K562 (cell line): ENCODE data around the gene NR1I3. TPM values are rescaled to one million over a fixed set of nuclear protein-coding genes. Genes with fewer than 3 reads are reported as not detected.

ENCODE experiments used
- BCL6 ChIP-seq: fragments of 250-450 bp; sonication (Bioruptor Pico); IDR thresholded peaks from 2 replicates; pipeline ENCODE4 v1.4.0; 2020
- CHD1 ChIP-seq: fragments of 200-600 bp; sonication (generic); IDR thresholded peaks from one replicate; pipeline ENCODE4 v1.6.1; 2012; ENCODE audit warnings: mild to moderate bottlenecking, moderate library complexity, low read length, inconsistent platforms
- DIDO1 ChIP-seq: fragments of 450-650 bp; IDR thresholded peaks from 2 replicates; pipeline ENCODE4 v1.6.1; 2016; ENCODE audit warnings: low read depth, missing biosample characterization, missing genetic modification characterization
- FOXP4 ChIP-seq: sonication (generic); formaldehyde crosslinking; IDR thresholded peaks from 2 replicates; pipeline ENCODE4 v1.8.0; 2022; ENCODE audit warnings: mild to moderate bottlenecking, missing genetic modification reagents, borderline replicate concordance
- HCFC1 ChIP-seq: IDR thresholded peaks from 2 replicates; pipeline ENCODE4 v1.6.1; 2012; ENCODE audit warnings: low read depth, low read length, improper control_type of control experiment
- MCM7 ChIP-seq, 2 experiments: fragments of 450-650 bp; IDR thresholded peaks; 2 replicates each; pipeline ENCODE4 v1.6.1; 2016 to 2018
- NFRKB ChIP-seq: fragments of 450-650 bp; IDR thresholded peaks from 2 replicates; pipeline ENCODE4 v1.6.1; 2016; ENCODE audit warnings: low read depth
- NR4A1 ChIP-seq, 2 experiments: fragments of 250-450 bp in 1 of 2; fragments of 450-650 bp in 1 of 2; sonication (Bioruptor Pico) in 1 of 2; IDR thresholded peaks; 2 replicates each; pipeline versions ENCODE4 v1.4.0 to v1.6.1; 2016 to 2020; ENCODE audit warnings: mild to moderate bottlenecking in 2 of 2, missing compliant biosample characterization in 1 of 2, missing genetic modification characterization in 1 of 2, moderate library complexity in 1 of 2
- TBP ChIP-seq: optimal IDR thresholded peaks from 2 replicates; pipeline ENCODE3; 2011; ENCODE audit warnings: low read depth, low read length, improper control_type of control experiment
- THRB ChIP-seq: fragments of 450-650 bp; formaldehyde crosslinking; conservative IDR thresholded peaks from 2 replicates; pipeline ENCODE4 v1.4.0; 2022; ENCODE audit warnings: mild to moderate bottlenecking, missing genetic modification characterization
- ZBTB40 ChIP-seq, 2 experiments: fragments of 450-650 bp in 1 of 2; sonication (generic) in 1 of 2; formaldehyde crosslinking in 1 of 2; IDR thresholded peaks; 2 replicates each; pipeline versions ENCODE4 v1.7.1 to v1.9.0; 2016 to 2022; ENCODE audit warnings: inconsistent platforms in 1 of 2, mild to moderate bottlenecking in 1 of 2, missing genetic modification reagents in 1 of 2
- ZNF511 ChIP-seq: sonication (generic); formaldehyde crosslinking; IDR thresholded peaks from 2 replicates; pipeline ENCODE4 v1.8.0; 2022; ENCODE audit warnings: mild to moderate bottlenecking, missing genetic modification reagents
- ZNF57 ChIP-seq: fragments of 450-650 bp; formaldehyde crosslinking; IDR thresholded peaks from 2 replicates; pipeline ENCODE4 v1.4.0; 2020; ENCODE audit warnings: mild to moderate bottlenecking, moderate library complexity
- polyA plus RNA-seq, 8 experiments: library from polyadenylated mRNA; depleted of rRNA in 4 of 8; stranded (reverse) in 5 of 8; unstranded in 3 of 8; fragments of >200 nt; fragmentation: Nextera tagmentation in 2 of 8; fragmentation: Illumina TruSeq in 1 of 8; extraction: Ambion mirVana in 2 of 8; extraction: Trizol in 1 of 8; gene quantifications; 2 replicates each; pipeline versions ENCODE4 v1.2.1 to v1.2.3, GENCODE V29; 2011 to 2014; ENCODE audit warnings: inconsistent platforms in 1 of 8, missing spikeins in 1 of 8
- total RNA-seq, 7 experiments: library from RNA; depleted of rRNA in 6 of 7; stranded (reverse); fragments of >200 nt in 6 of 7; fragmentation: Illumina TruSeq in 2 of 7; extraction: Trizol in 2 of 7; gene quantifications; 2 replicates each; pipeline versions ENCODE4 v1.2.1 to v1.2.3, GENCODE V29; 2011 to 2021; ENCODE audit warnings: low replicate concordance in 1 of 7

The NR1I3 gene
- total and polyA plus RNA-seq, 9 of the 15 experiments (the other 6 are each of a cell fraction or from before 2014, with no cell fraction given), result 0.11 TPM; not detected in 8

- TF ChIP-seq ZBTB40 (IDR thresholded peaks at IDR 0.05) (peak; percentile 95), ZBTB40 (CRISPR knock-in tag; IDR thresholded peaks at IDR 0.05) (no peak), TBP (peak; percentile 92), MCM7 (IDR thresholded peaks at IDR 0.05) (no peak), THRB (CRISPR knock-in tag) (0 out of 2 replicates have a peak, but pooled peaks have one; percentile 71), NR4A1 (CRISPR knock-in tag; IDR thresholded peaks at IDR 0.05) (peak; percentile 81; the same call in 1 of the 2 replicates), NR4A1 (tag; IDR thresholded peaks at IDR 0.05) (0 out of 2 replicates have a peak, but pooled peaks have one; percentile 45), NFRKB (peak; percentile 94; the same call in 1 of the 2 replicates), DIDO1 (tag) (peak; percentile 64), CHD1 (no peak), ZNF511 (CRISPR knock-in tag) (peak; percentile 49), FOXP4 (peak; percentile 45; the same call in 1 of the 2 replicates), BCL6 (0 out of 2 replicates have a peak, but pooled peaks have one; percentile 13), HCFC1 (peak; percentile 96), ZNF57 (CRISPR knock-in tag) (no peak)
Observed at GRCh38 chr1:161201836-161202712, 35.9 kb downstream of the NR1I3 start, which contains the start of gene NDUFS2 (continued).
